Glomerular endothelial cell (primary cell): ENCODE results near the gene SLC36A2. TPM values are rescaled to one million over a fixed set of nuclear protein-coding genes. Genes with fewer than 3 reads are reported as not detected.
"Not testable (repeated sequence)": the region's sequence is repeated elsewhere in the genome, so short reads cannot be mapped to it uniquely, and the experiment has no call there.

Experiments used
- DNase-seq: peaks from one replicate; pipeline ENCODE4 v3.0.0-alpha.2; 2011; ENCODE audit warnings: low read depth, low spot score; ENCODE audit errors: extremely low read depth
- total RNA-seq: library from RNA; depleted of rRNA; stranded (reverse); fragments of >200 nt; gene quantifications from 2 replicates; pipeline ENCODE4 v1.2.3, GENCODE V29; 2015

SLC36A2 gene
- not detected in 2 replicates for total RNA-seq

DNA sequence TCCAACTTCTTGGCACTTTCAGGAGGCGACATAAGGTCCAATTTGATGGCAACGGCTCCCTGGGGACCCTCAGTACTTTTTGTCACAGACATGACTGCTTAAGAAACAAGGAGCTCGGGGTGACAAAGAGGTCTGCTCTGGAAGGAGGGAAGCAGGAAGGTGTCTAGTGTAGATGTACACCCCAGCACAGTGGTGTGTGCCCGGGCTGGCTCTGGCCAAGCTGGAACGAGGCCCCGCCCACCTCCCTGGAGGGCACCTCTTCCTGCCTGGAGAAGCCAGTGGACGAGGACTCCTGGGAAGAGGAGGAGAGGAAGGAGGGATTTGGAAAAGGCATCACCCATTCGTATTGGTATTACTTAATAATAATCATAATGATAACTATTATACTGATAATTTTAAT is at the start of gene SLC36A2:
TSS of gene SLC36A2 (minus strand) at position 191 of the 400 bp plus-strand sequence. CDS start at position 92, 99 bp downstream.
- no peak for DNase-seq

DNA sequence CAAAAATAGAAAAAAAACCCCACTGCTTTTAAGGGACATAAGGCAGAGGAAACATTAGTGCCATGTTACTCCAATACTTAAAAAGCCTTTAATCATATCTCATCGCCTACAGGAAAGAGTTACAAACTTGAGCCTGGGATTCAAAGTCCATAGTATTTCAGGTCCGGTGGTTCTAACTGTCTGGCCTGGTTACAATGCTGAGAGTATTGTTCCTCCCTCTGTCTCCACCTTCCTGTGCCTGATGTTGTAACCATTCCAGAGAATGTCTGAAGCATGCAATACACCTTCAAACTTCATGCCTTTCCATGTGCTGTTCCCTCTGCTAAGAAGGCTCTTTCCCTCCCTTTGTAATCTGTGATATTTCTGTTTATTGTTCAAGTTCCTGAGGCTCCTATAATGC is 41.6 kb upstream of the SLC36A2 start:
- DNase-seq = no peak

DNA sequence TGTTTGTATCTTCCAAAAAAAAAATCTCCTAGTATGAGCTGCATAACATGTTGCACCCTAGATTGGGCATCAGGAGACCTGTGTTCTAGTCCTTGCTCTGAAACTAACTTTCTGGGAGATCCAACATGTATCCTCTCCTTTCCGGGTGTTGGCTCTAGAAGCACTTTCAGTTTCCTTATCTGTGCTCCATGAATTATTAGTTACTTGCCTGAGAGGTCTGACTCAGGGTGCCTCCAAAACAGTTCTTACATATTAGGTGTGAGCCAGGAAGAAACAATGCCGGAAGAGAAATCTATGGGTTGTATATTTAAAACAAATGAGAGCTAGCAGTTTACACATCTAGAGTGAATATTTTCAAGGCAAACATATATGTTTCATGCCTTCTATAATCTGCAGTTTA is 36.7 kb upstream of the SLC36A2 start:
- DNase-seq = no peak

DNA sequence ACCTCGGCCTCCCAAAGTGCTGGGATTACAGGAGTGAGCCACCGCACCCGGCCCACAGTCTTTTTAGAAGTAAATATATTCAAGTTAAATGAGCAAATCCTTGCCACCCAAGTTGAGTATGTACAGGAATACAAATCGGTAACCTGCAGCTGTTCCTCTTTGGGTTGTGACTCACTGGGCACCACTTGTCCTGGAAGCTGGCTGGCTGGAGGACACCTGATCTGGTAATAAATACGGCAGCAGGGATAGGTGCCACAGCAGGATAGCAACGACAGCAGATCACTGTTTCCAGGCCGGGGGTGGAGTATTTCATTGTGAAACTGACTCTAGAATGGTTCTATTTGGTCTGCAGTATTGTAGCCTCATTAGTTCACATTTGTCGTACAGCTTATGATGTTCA is 35.7 kb upstream of the SLC36A2 start:
- no peak for DNase-seq

DNA sequence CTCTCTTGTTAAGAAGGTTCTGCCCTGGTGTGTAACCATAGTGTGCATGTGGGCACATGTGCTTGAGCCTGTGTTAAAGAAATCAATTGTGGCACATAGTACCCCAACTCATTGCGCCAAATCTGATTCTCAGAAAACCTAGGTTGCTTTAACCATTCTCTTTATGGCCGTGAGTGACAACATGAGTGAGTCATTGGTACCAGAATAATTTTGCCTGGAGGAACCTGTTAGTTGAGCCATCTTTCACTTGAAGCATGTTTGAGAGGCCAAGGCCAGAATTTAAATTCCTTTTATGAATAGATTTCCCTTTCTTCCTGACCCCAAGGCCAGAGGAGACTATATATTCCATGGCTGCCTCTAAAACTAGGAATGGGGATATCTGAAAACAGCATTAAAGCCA is 35.2 kb upstream of the SLC36A2 start:
- DNase-seq = no peak

DNA sequence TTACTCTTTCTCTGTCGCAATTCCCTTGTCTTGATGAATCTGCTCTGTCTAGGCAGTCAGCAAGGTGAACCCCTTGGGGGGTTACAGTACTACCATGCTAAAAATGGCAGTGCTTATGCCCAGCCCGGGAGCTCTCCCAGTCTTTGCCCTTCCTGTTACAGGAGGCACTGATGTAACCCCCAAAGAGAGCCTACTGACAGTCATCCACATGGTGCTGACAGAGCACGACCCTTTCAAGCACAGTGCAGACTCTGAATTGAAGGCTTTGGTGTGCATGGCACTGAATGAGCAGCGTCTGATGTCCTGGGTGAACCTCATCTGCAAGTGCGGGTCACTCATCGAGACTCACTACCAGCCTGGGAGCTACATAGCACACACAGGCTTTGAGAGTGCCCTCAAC is 34.5 kb upstream of the SLC36A2 start:
- no peak for DNase-seq

DNA sequence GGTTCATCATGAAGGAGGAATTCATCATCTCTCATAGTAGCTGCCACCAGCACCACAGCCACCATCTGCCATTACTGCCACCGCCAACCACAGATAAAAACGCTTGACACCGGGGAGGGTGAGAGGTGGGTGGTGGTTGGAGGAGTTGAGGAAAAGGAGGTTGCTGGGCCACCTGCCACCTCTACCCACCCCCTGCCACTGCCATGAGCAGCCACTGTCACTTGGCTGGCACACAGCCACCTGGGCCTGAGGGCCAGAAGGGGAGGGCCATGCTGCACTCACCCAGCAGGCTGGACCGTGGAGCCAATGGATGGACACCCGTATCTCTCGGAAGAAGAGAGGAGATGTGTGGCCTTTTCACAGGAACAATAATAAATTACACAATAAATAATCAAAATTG is 31.3 kb upstream of the SLC36A2 start:
- DNase-seq = no peak

DNA sequence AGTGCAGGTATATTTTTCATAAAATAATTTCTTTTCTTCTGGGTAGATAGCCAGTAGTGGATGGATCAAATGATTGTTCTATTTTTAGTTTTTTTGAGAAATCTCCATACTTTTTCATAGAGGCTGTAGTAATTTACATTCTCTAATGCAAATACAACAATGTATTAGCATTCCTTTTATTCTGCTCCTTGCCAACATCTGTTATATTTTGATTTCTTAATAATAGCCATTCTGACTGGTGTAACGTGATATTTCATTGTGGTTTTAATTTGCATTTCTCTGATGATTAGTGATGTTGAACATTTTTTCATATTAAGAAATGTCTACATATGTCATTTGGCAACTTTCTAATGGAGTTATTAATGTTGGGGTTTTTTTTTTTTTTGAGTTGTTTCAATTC is 27.2 kb upstream of the SLC36A2 start:
- no peak for DNase-seq

DNA sequence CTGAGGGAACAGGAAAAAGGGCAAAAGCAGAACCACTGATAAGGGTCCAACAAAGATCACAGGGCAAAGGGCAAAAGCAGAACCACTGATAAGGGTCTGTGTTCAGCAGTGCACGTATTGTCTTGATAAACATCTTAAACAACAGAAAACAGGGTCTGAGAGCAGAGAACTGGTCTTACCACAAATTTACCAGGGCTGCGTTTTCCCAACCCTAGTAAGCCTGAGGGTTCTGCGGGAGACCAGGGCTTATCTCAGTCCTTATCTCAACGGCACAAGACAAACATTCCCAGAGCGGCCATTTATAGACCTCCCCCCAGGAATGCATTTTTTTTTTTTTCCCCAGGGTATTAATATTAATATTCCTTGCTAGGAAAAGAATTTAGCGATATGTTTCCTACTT is 19.7 kb upstream of the SLC36A2 start:
- not testable (repeated sequence) for DNase-seq

DNA sequence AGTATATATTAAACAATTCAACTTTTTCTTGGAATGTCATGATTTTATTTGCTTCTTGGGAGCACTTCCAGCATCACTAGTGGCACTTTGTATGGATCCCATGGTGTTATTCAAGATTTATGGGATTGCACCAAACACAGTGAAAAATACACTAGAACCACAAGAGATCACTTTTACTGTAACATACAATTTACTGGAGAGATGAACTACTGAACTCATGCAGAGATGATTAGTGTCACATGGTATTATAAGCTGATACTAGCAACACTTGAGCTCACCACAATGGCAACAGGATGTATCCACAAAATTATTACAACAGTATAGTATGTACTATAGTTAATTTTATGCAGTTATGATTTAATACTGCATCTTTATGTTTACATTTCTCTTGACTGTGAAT is 16.3 kb upstream of the SLC36A2 start:
- no peak for DNase-seq

DNA sequence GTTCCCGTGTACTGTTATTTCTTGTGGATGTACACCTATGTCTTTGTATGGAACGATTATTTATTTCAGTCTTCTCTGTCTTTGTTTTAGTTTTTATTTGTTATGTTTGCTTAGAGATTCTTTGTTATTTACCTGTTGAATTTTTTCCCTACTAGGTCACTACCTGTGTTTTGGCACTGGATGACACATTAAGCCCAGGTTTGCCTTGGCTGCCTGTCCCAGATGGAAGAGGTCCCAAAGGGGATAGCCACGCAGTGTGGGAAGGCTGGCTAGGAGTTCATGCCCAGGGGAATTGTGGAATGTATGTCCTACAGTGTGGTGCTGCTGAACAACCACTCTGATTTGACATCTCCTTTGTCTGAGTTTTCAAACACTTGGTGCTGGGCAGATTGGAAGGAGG is 15.6 kb upstream of the SLC36A2 start:
- DNase-seq = no peak

DNA sequence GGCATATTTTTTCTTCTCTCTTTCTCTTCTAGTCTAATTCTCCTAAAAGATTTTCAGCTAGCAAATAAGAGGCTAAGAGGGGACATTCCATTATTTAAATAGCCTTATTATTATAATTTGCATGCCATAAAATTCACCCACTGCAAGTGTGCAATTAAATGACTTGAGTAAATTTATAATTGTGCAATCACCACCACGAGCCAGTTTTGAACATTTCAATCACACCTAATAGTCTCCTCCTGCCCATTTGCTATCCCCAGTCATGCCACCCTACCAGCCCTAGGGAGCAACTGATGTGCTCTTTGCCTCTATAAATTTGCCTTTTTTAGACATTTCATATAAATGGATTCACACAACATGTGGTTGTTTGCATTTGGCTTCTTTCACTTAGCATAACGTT is 12.0 kb upstream of the SLC36A2 start:
- DNase-seq = no peak

DNA sequence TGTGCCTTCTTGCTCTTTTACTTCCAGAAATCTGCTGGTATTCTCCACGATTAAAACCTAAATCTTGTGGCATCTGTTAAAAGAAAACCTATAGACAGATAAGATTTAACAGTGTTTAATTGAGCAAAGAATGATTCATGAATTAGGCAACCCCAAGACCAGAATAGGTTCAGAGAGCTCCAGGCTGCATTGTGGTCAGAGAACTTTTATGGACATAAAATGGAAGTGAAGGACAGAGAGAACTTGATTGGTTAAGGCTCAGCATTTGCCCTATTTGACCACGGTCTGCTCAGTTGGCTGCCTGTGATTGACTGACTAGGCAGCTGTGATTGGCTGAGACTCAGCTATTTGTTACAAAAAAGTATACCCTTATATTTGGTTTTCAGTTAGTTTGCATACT is 10.4 kb upstream of the SLC36A2 start:
- no peak for DNase-seq

DNA sequence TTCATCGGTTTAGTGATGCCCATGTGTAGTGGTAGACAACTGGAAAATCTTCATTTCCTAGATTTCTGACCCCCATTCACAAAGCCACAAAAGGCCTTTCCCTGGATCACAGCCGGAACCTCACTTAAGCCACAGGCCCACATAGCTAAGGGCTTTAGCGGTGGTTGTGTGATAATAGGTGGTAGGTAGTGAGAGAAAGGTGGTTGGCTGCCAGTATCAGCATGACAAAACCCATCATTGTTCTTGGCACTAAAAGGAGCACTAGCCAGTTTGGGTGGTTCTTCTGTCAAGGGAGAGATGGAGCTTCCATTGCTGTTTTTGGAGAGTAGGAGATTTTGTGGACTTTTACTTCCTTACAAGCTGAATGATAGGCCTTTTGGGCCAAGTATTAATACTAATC is 9.7 kb upstream of the SLC36A2 start:
- no peak for DNase-seq

DNA sequence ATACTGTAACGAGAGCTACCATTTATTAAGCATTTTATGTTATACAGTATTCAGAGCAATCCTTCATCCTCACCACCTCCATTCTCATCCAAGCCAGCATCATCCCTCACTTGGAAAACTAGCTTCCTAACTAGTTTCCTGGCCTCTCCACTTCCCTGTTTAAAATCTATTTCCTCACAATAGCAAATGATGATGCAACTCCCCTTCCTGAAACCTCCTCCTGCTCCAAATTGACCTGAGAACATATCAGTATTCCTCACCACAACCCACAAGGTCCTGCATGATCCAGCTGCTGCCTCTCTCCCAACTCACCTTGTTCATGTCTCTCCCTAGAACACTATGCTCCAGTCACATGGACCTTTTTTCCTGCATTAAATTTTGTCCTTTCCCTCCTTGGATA is 4.3 kb upstream of the SLC36A2 start:
- DNase-seq = no peak

DNA sequence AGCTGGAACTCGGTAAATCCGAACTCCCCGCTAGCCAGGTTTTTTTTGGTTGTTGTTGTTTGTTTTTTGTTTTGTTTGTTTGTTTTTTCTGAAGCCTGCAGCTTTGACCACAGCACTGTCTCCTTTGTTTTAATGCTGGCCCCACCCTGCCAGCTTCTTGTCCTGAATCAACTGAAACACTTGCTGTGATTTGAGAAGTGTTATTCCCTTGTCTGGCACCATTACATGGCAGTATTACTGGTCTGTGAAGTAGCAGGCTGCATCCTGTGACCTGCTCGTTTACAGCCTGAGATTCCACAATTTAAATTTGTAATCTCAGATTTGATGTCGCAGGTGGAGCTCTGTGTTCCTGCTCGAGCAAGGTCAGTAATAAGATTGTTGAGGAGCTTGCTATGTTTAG is 1.4 kb upstream of the SLC36A2 start:
- DNase-seq = no peak

DNA sequence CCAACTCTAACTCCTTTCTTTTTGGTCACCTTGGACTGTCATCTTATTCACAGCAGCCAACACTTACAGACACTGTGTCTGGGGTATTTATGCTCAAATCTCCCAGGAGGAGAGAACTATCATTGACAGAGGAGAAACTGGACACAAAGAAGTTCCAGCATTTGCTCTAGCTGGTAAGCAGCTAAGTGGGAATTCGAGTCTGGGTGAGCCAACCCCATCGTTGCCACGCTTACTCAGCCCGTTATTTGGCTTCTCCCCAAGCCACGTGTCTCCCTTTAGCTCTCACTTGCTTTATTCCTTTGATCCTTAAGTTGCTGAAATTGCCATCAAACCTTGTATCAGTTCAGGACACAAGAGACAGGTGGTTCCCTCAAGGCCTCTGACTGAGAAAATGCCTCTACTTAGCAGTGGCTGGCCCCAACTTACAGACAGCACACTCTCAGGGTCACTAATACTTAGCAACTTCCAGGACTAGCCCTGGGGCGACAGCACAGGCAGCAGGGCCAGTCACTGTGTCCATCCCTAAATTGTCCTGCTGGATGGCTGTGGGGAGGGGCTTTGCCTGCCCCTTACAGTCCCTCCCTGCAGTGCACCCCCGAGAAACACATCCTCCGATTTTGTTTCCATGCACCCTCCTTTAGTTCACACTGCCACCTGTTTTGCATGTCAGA is 1.4 kb downstream of the SLC36A2 start:
- DNase-seq = no peak

DNA sequence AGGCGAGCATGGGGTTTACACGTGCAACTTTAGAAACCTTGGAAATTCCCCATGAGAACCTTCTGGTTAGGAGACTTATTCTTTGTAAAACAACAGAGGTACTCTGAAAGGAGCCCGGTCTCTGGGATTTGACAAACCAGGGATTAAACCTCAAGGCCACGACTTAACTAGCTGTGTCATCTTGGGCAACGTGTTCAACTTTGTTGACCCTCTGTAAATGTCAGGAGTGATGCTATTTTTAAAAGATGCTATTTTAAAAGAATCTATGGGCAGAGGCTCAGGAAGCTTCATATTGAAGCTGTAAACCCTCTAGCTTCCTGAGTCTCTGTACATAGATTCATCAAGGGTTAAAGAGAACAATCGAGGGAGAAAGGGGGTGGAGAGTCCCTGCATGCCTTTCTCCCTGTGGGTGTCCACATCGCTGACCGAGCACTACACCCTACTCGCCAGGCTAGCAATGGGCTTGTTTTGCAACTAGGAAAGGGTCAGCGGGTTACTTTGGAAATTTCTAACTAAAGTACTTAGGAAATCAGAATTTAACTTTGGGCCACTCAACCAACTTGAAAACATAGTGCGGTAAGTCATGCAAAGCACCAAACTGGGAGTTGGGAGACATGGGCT is 2.1 kb downstream of the SLC36A2 start:
- DNase-seq = no peak

DNA sequence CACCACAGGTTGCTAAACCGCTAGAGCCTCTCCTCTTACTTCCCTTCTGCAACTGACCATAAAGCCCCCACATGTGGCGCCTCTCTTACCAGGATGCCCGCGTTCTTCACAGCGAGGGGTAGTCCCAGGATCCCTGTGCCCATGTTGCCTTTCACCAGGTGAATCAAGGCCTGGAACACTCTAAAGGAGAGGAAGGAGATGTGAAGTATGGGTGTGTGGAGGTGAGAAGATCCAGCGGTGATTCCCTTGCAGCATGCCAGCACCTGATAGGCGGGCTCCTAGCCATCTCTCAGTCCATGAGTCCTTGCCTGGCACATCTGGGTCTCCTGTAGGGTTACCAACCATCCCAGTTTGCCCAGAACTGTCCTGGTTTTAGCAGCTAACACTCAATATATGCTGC is 3.3 kb downstream of the SLC36A2 start:
- no peak for DNase-seq

DNA sequence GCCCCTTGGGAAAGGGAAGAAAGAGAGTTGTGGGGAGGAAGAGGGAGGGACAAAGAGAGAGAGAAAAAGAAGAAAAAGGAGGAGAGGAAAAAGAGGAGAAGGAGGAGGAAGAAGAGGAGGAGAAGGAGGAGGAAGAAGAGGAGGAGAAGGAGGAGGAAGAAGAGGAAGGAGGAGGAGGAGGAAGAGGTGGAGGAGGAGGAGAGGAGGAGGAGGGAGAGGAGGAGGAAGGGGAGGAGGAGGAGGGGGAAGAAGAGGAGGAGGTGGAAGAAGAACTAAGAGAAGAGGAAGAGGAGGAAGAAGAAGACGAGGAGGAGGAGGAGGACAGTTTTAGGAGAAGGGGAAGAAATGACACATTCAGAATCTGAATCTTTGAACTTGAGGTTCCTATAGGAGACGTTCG is 7.4 kb downstream of the SLC36A2 start:
- no peak for DNase-seq

DNA sequence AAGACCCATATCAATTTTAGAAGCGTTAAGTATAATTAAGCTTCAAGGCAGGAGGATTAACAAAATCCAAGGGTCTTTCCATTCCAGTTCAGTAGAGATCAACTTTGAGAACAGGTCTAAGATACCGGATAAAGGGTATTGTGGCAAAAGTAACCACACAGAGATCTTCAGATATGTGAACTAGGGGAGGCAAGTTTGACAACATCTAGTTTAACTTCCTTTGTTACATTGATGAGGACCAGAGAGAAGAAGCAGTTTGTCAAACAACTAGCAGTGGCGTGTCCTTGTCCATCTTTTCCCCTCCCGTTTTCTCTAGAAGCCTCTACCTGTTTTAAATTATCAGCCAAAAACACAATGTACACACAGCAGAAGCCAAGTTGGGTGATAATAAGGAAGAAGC is 8.6 kb downstream of the SLC36A2 start:
- DNase-seq = no peak

DNA sequence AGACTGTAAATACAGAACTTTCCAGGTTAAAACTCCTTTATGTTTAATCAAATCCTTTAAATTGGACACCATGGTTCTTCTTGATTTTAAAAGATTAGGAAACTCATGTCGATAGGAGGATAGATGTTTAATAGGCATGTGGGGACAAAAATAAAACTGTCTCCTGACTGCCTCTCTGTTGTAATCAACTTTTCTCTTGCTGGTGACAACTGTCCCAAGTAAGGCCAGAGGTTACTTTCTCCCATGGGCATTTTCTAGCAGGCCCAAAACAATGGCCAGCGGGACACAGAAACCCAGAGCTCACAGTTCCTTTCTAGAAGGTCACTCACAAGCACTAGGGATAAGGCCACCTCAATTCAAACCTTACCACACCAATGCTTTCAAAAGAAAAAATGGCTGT is 14.5 kb downstream of the SLC36A2 start:
- DNase-seq = no peak

DNA sequence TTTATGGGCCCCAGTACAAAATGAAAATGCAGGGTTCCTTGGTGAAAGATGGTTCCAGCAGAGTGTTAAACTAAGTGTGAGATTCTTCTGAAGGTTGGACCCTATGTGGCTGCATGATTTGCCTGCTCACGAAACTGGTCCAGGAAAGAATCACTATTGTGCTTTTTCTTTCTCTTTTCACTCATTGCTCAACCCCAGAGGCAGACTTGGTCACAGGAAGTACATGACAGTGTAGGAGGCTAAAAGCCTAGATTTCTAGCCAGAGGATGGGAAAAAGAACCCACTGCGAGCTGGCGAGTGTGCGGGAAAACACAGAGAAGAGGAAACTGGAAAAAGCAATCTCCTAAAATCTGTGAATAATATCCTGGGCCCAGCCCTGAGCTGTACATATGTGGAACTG is 18.6 kb downstream of the SLC36A2 start:
- DNase-seq = no peak
